Osteoblast (primary cell): Measurements from ENCODE around the gene SLC2A13. TPM values are rescaled to one million over a fixed set of nuclear protein-coding genes. Genes with fewer than 3 reads are reported as not detected.
"Not testable (repeated sequence)": the region's sequence is repeated elsewhere in the genome, so short reads cannot be mapped to it uniquely, and the experiment has no call there.

Experiments used
- DNase-seq: peaks from one replicate; pipeline ENCODE4 v3.0.0; 2011; ENCODE audit warnings: low spot score, mixed read lengths; ENCODE audit not compliant: insufficient read length; ENCODE audit errors: missing footprints
- H2AFZ ChIP-seq: 2 replicates; pipeline ENCODE4 v1.6.0; 2011; ENCODE audit warnings: mild to moderate bottlenecking, low read length
- H3K27ac ChIP-seq: 2 replicates; pipeline ENCODE4 v1.5.1; 2011; ENCODE audit warnings: mild to moderate bottlenecking, low read depth, low read length, moderate library complexity
- H3K27me3 ChIP-seq: 2 replicates; pipeline ENCODE4 v1.6.0; 2012; ENCODE audit warnings: mild to moderate bottlenecking, control low read depth, inconsistent platforms, low read length, moderate library complexity; ENCODE audit not compliant: insufficient read depth
- H3K36me3 ChIP-seq: 2 replicates; pipeline ENCODE4 v1.5.1; 2011; ENCODE audit warnings: mild to moderate bottlenecking, low read length, control low read depth, moderate library complexity; ENCODE audit not compliant: insufficient read depth
- H3K4me1 ChIP-seq: 2 replicates; pipeline ENCODE4 v1.5.1; 2011; ENCODE audit warnings: mild to moderate bottlenecking, low read length, control low read depth, moderate library complexity; ENCODE audit not compliant: insufficient read depth
- H3K4me2 ChIP-seq: 2 replicates; pipeline ENCODE4 v1.6.0; 2011; ENCODE audit warnings: mild to moderate bottlenecking, low read length; ENCODE audit not compliant: insufficient read depth
- H3K4me3 ChIP-seq: fragments of 200-600 bp; sonication (generic); 3 replicates; pipeline ENCODE4 v1.5.1; 2012; ENCODE audit warnings: mild to moderate bottlenecking, low read length, inconsistent platforms; ENCODE audit not compliant: insufficient read depth
- H3K79me2 ChIP-seq: 2 replicates; pipeline ENCODE4 v1.6.0; 2012; ENCODE audit warnings: mild to moderate bottlenecking, low read length, control low read depth, inconsistent platforms; ENCODE audit not compliant: insufficient read depth
- H3K9me3 ChIP-seq: 2 replicates; pipeline ENCODE4 v1.5.1; 2011; ENCODE audit warnings: low read depth, low read length, control low read depth
- H4K20me1 ChIP-seq: 2 replicates; pipeline ENCODE4 v1.6.0; 2012; ENCODE audit warnings: mild to moderate bottlenecking, low read length, control low read depth; ENCODE audit not compliant: insufficient read depth
- CTCF ChIP-seq: IDR thresholded peaks from 2 replicates; pipeline ENCODE4 v1.5.1; 2011; ENCODE audit warnings: mild to moderate bottlenecking, low read depth, low read length, moderate library complexity; ENCODE audit errors: extremely low read depth
- total RNA-seq: library from RNA; depleted of rRNA; stranded (reverse); fragments of >200 nt; gene quantifications from 2 replicates; pipeline ENCODE4 v1.2.3, GENCODE V29; 2012

SLC2A13 gene
- total RNA-seq, 1 donor, result 12.3 TPM

GRCh38 chr12:40031965-40032364 lies 73.9 kb downstream of the SLC2A13 start:
- Histone ChIP-seq H3K27me3 (no peaks in the 10 kb centered on the region), H3K4me2 (no peak overlapping the region), H3K27ac (no peak overlapping the region), H3K4me3 (no peak overlapping the region), H3K9me3 (no peaks in the 10 kb centered on the region), H3K79me2 (no peaks in the 10 kb centered on the region), H3K36me3 (no peaks in the 10 kb centered on the region), H2AFZ (no peak overlapping the region), H4K20me1 (no peaks in the 10 kb centered on the region), H3K4me1 (peaks cover 5% of the 10 kb centered on the region)
- DNase-seq, result no peak
- TF ChIP-seq CTCF, result no peak

- H3K27ac ChIP-seq, H4K20me1 ChIP-seq, DNase-seq, H3K9me3 ChIP-seq, H2AFZ ChIP-seq, H3K4me2 ChIP-seq, H3K4me3 ChIP-seq, H3K79me2 ChIP-seq, H3K36me3 ChIP-seq, H3K4me1 ChIP-seq, H3K27me3 ChIP-seq: not testable (repeated sequence)
Measured at GRCh38 chr12:40030970-40031369, 74.9 kb downstream of the SLC2A13 start.

- H3K4me1 ChIP-seq, result no peaks in the 10 kb centered on the region
- TF ChIP-seq CTCF, result no peak
- H2AFZ ChIP-seq, result no peak overlapping the region
- no peaks in the 10 kb centered on the region for H4K20me1 ChIP-seq
- H3K4me2 ChIP-seq, result no peak overlapping the region
- H3K27me3 ChIP-seq, result no peaks in the 10 kb centered on the region
- H3K27ac ChIP-seq, result no peak overlapping the region
- no peak overlapping the region for H3K4me3 ChIP-seq
- no peaks in the 10 kb centered on the region for H3K9me3 ChIP-seq
- H3K79me2 ChIP-seq, result no peaks in the 10 kb centered on the region
- H3K36me3 ChIP-seq, result no peaks in the 10 kb centered on the region
- no peak for DNase-seq
Measured at GRCh38 chr12:40028296-40028695, 77.6 kb downstream of the SLC2A13 start.

- Histone ChIP-seq H2AFZ (no peak overlapping the region), H4K20me1 (no peaks in the 10 kb centered on the region), H3K36me3 (no peaks in the 10 kb centered on the region), H3K4me2 (no peak overlapping the region), H3K79me2 (no peaks in the 10 kb centered on the region), H3K9me3 (no peaks in the 10 kb centered on the region), H3K27ac (no peak overlapping the region), H3K4me1 (no peaks in the 10 kb centered on the region), H3K4me3 (no peak overlapping the region), H3K27me3 (no peaks in the 10 kb centered on the region)
- no peak for TF ChIP-seq CTCF
- DNase-seq, result no peak
Measured at GRCh38 chr12:40022850-40023249, 83.0 kb downstream of the SLC2A13 start.

- Histone ChIP-seq H4K20me1 (no peaks in the 10 kb centered on the region), H3K4me3 (no peak overlapping the region), H3K27ac (no peak overlapping the region), H2AFZ (no peak overlapping the region), H3K27me3 (no peaks in the 10 kb centered on the region), H3K9me3 (no peaks in the 10 kb centered on the region), H3K79me2 (no peaks in the 10 kb centered on the region), H3K4me1 (peaks cover 8% of the 10 kb centered on the region), H3K36me3 (no peaks in the 10 kb centered on the region), H3K4me2 (no peak overlapping the region)
- no peak for DNase-seq
- no peak for TF ChIP-seq CTCF
Measured at GRCh38 chr12:40020261-40020691, 85.6 kb downstream of the SLC2A13 start.
